Ecto neural progenitor cell (in vitro differentiated cells): ENCODE measurements around the gene SYT1.

ENCODE experiments used
- DNase-seq: peaks from one replicate; pipeline ENCODE4 v3.0.0-alpha.2; 2018; ENCODE audit warnings: low spot score

SYT1 gene

DNA sequence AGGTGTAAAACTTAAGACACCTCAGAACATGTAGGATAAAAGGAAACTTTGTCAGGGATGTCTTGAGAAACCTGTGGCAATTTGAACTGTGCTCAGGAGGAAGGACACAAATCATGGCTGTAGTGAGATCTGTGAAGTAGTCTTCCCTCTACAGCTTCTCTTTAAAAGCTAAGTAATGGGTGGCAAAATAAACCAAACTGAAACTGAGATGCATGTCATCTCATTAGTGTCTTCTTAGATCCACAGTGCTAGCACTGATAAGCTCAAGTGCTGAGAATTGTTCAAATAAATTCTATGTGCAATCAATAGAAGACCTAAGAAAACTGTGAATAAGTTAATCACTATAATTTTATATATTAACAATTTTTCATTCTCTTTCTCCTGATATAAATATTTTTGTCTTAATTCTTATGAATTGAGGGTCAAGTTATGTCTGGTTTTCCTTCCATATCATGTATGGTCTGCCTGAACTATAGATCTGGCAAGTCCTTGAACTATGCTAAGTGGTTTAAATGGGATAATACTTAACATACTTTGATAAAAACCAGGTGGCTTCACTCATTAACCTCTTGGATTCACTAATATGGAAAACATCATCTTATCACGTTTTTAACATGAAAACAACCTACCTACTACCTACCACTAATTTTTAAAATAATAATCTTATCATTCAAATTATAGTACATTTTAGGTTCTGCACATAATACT, 27.2 kb downstream of the SYT1 start:
- DNase-seq, result no peak

DNA sequence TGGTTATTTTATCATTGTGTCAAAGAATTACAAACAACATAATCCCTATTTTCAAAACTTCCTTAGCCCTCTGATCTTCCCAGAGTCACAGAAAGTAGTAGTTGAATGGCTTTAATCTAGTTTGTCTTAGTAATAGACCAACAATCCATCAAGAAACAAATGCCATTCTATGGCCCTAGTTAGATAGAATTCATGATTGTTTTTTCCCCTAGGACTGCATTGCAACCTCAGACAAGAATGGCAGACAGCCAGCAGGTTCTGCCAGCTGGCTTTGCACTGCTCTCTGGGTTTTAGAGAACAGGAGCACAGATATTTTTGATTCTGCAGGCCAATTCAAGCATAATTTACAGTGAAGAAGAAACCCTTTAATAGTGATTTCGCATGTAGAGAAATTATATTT, 33.8 kb downstream of the SYT1 start:
- no peak for DNase-seq

DNA sequence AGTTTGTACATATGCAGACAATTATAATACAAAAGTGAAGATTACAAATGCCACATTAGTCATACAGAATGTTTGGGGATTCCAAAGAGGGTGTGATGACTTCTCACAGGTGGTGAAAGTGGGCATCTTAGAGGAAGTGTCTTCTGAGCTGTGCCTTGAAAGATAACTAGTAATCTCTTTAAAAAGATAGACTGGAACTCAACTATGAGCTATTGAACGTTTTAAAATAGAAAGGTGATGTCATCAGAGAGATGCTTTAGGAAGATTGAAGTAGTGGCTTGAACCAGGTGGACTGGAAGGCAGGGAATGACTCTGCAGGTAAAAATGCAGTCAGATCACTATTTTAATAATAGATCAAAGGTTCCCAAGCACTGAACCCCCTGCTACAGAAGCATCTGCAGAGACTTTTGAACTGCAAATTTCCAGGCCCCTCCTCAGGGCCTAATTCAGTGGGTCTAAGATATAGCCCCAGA, 50.3 kb downstream of the SYT1 start:
- DNase-seq, result no peak

DNA sequence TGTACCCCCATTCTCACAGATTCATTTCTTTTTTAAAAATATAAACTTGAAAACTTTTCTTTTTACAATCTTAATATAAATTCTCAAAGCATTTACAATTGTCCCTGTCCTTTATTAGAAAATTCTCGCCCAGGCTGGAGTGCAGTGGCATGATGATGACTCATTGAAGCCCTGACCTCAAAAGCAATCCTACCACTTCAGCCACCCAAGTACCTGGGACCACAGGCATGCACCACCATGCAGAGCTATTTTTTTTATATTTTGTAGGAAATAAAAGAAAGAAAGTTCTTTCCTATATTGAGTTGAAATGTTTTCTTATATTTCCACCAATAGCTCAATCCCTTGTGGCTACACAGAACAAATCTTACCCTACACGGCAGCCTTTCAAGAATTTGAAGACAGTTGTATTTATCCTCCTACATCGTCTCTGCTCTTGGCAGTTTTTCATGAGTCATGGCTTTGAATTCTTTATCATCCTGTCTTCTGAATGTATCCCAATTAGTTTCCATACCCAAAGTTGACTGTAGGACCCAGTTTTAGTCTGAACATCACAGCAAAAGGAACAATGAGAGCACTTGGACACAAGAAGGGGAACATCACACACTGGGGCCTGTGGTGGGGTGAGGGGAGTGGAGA, 52.4 kb downstream of the SYT1 start:
- DNase-seq, result no peak

DNA sequence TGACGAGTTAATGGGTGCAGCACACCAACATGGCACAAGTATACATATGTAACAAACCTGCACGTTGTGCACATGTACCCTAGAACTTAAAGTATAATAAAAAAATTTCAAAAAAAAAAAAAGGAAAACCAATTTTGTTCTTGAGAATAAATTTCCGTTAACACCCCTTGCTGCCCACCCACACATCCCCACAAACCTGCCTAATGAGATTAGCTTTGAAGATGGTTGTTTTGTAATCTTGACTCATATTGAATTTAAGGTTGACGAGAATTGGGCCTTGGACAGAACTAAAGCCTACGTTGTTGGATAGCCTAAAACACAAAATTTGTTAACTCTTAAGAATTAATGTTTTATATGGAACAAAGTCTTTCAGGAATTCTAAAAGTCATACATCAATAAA, 52.9 kb downstream of the SYT1 start:
- no peak for DNase-seq

DNA sequence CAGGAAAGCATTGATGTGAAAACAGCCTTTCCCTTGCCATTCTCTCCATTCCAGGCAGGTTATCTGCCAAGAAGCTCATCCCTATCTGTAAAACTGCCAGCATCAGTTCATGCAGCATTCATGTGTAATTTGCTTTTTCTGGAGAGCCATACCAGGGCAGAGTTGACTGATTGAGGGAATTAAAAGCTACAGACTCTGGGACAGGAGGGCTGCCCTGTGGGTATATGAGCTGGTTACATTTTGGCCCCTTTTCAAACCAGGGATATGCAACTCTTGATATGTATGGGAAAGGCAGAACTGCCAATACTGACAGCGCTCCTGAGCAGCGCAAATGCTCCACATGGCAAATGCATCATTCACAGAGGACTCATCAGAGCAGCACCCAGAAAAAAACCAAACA, 53.7 kb downstream of the SYT1 start:
- no peak for DNase-seq

DNA sequence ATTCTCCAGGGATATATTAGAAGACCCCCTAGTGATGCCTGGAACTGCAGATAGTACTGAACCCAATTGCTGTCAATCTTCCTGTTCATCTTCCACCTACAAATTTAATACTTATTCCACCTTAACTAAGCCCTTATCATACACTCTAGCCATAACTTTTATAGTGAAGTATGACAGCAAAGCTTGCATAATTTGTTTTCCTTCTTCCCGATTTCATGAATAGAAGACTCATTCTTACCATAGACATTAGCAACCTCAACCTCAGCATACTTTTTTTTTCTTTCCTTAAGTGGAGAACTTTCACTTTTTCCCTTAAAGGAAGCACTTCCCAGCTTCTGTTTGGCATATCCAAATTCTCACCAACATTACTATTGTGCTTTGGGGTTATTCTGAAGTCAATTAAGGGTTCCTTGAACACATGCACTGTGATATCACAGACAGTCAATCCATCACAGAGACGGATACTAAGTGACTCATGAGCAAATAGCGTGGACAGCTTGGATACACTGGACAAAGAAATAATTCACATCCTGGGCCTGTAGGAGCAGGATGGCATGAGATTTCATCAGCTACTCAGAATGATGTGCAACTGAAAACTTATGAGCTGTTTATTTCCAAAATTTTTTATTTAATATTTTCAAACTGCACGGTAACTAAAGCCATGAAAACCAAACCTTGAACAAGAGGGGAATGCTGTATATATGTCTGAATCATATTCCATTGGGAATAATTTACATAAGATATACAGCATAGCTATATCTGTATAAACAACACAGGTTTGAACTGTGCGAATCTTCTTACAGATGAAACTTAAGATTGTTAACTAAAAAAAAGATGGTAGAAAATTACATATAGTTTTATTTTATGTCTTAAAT, 63.9 kb downstream of the SYT1 start:
- no peak for DNase-seq

DNA sequence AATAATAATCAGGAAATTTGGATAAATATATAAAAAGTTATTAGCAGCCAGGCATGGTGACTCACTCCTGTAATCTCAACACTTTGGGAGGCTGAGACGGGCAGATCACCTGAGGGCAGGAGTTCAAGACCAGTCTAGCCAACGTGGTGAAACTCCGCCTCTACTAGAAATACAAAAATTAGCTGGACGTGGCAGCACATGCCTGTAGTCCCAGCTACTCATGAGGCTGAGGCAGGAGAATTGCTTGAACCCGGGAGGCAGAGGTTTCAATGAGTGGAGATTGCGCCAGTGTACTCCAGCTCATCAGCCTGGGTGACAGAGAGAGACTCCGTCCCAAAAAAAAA, 64.5 kb downstream of the SYT1 start:
- no peak for DNase-seq

DNA sequence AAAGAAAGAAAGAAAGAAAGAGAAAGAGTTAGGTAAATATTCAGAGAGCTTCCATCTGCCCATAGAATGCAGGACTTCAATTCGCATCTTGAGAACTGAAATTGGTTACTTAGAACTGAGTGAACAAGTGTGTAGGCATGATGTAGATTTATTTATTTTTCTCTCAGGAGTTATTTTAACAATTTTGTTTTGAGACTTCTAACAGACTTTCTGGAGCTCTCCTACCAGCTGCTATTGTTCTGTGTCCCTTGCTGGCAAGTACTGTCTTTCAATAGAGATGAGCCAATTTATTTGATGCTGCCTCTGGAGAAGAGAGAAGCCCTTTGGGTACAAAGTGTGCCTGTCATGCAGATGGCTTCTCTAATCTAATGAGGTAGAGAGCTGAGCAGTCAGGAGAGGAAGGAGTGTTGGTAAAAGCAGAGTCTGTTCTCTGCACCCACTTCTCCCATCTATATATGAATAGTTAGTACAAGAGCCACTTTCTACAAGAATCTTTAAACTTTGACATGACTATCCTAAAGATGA, 67.0 kb downstream of the SYT1 start:
- no peak for DNase-seq

DNA sequence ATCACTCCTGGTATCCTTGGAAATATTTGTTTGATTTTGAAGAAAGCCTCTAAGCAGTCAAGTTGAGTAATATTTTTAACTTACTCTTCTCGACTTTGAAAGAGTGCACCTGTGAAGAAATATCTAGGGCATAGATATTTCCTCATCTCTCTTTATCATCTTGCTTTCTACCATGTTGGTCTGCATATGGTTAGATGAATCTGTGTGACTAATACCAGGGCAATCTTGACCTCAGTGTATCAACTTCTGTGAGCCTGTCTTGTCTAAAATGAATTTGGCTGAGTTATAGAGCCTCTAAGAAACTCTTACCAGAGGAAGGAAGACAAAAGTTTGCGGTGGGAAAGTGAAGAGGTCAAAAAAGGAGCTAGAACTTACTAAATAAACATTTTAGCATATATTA, 68.4 kb downstream of the SYT1 start:
- no peak for DNase-seq

DNA sequence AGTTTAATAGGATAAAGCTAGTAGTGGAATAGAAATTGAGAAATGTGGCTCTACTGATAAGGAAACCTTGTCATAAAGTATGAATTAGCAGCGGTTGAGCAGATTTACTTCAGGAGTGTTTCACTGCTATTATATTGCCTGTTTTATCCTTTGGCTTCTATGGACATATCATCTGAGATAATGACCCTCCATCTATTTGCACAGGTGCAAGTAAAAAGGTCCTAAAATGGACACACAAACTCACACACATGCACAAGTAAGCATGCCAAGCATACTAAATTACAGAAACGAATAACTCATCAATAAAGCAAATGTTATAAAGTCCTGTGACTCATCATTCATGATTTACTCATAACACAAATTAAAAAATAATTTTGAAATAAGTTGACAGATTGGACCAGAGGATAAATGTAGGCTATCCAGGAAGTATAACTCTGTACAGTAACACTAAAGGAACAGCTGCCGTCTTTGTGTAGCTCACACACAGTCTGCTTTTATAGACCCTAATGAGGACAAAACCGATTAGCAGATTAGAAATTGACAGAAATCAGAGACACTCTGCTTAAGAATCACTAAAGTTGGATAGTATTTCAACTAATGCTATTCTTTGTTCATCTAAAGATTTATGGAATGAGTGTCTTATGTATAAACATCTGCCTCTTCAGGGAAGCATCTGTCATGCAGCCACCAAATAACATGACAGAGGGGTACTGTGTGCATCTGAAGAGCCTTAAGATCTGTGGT, 73.9 kb downstream of the SYT1 start:
- no peak for DNase-seq

DNA sequence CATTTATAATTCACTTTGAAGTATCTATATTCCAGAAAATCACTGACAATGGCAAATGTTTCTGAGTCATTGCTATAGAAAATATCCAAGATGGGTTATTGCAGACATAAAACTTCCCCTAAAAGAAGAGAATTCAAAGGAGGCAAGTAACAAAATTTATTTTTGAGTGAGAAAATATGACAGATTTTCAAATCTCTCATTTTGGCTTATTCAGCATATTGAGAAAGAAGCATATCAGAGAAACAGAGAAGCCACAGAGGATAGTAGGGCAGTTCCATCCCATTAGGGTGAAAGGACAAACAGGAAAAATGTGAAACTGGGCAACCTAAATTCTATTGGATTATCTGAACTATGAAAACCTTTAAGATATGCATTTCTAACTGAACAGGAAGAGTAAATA, 85.0 kb downstream of the SYT1 start:
- DNase-seq, result no peak

DNA sequence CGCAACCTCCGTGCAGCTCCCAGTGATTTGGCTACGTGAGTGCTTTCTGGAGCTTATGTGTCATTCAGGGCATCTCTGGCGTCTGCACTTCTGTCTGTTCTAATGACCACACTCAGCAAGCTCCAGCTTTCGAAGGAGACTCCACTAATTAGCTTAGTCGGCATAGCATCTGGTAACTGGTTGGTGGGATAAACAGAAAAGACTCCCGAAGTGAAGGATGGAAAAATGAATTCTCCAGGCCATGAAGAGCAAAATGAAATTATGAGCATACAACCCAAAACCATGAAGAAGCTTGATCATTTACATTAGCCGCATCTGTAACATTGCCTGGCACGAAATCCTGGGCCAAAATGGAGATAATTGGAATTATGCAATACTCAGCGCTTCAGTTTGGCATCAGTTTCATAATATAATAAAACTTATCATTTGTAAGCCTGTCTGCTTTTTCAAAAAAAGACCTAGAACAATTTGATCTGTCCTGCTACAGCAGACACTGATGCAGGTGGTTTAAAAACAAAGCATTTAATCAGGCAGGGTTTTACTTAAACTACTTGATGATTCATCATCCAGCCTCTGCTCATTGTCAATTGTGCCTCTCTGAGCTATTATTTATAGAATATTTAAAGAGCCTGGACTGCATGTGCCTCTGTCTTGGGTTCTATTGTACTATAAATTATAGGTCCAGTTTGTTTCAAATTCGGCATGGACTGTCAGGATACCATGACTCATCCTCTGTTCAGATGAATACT, 87.4 kb downstream of the SYT1 start:
- no peak for DNase-seq

DNA sequence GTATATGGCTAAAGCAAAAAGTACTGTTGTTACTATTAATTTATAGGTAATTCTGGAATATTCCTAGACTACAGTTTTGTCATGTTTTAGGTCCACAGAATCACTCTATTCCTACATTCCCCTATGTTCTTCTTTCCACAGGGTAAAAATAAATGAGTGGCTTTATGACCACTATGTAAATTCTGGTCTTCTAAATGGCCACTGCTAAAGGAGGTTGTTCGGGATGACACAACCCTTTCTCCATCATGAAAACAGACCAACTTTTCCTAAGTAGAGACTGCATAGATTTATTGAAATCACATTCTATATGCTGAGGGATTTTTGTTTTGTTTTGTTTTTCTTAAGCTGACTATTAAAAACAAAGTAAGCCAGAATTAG, 88.0 kb downstream of the SYT1 start:
- no peak for DNase-seq

DNA sequence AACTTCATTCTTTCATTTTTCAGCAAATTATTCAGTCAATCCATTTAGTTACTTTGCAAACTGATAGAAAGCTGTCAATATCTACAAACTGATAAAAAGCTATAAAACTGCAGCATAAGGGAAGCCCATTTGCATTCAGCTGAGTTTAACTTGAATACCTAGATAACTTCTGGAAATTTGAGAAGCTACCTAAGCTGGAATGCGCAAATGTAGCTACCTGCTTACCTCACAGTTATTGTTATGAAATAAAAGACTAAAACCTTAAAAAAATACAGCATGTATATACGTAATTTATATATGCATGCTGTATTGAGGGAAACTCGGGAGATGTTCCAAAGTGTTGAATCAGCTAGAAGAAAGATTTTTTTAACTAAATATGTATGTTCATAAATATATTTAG, 94.4 kb downstream of the SYT1 start:
- DNase-seq, result no peak

DNA sequence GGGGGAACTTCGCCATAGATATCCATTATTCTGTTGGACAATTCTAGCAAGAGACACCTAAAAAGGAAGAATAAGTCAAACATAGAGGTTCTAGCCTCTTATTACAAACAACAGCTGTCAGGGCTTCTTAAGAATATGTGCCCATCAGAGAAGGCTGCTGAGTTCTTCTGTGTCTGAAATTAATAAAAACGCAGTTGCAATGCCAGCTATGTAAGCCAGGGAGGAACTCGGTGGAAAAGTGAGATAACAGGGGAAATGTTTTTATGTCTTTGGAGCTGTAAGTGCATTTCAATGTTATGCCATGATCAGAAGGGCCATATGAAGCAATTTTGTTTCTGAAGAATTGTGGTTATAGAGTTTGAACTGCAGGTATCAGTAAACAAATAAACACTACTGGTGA, 95.0 kb downstream of the SYT1 start:
- no peak for DNase-seq

DNA sequence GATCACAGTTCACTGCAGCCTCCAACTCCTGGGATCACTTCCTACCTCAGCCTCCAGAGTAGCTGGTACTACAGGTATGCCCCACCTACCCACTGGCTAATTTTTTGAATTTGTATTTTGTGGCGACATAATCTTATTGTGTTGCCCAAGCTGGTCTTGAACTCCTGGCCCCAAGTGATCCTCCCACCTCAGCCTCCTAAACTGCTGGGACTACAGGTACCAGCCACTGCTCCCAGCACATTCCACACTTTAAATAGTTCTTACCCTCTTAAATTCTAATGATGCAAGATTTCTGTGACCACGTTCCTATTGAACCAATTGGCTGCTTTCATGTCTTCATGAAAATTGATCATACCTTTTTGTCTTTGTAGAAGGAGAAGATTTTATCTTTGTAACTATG, 96.6 kb downstream of the SYT1 start:
- DNase-seq, result no peak

DNA sequence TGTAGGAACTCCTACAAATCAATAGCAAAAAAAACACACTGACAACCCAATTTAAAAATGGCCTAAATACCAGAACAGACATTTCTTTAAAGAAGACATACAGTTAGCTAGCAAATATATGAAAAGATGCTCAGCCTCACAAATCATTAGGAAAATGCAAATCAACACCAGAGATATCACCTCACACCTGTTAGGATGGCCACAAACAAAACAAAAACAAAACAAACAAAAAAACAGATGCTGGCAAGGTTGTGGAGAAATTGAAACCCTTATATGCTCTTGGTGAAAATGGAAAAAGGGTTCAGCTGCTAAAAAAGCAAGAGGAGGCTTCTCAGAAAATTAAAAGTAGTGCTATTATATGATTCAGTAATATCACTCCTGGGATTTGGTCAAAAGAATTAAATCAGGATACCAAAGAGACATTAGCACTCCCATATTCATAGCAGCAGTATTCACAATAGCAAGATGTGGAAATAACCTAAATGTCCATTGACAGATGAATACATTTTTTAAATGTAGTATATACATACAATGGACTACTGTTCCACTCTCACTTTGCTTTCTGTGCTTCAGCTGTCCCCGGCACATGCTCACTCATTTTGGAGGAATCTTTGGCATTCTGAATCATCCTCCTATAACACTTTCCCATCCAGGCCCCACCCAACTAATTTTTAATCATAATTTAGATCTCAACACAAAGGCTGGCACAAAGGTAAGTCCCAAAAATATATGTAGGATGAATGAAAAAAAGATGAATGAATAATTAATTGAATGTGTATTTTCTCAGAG, 99.1 kb downstream of the SYT1 start:
- no peak for DNase-seq

DNA sequence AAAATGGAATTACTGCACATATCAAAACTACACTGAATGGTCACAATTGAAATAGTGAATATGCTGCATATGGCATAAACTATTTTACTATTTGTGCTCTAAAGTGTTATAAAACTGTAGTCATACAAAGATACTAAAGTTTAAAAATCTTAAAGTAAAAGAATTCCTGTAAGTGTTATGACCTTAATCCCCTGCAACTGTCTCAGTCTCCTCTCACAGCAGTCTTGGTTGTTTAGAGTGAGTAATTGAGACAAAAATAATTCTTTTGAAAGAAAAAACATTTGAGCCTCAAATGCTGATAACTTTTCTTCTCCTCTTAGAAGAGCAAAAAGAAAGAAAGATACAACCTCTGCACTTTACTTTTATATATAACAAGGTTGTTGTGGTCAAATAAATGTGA, 99.9 kb downstream of the SYT1 start:
- no peak for DNase-seq

DNA sequence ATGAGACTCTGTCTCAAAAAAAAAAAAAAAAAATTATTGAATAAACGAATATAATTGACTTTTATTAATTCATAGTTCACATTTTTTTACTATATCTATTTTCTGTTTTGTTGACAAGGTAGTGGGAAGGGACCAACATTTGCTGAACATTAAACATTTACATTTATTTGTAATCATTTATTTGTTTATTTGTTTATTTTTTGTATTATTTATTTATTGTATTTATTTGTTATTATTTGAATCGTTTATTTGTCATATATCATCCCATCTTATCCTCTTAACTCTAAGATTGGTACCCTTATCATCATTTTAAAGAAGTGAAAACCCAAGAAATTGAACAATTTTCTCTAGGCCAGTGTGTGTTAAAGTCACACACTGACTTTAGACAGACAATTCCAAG, 101.5 kb downstream of the SYT1 start:
- no peak for DNase-seq

DNA sequence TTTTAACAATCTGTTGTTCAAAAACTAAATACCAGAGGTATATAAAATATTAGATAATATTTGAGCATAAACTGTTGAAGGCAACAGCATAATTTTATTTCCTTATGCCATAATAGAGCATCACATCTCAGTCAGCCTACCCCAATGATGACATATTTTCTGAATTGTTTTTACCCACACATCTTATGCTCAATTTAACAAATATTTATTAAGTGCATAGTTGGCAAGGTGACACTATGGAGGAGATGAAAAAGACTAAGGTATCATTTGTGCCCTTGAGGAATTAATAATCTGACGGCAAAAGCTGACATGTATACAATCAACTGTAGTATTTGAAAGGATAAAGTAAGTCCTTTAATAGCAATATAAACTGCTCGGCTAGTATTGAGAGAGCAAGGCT, 102.4 kb downstream of the SYT1 start:
- no peak for DNase-seq
